Thyroid gland (tissue), 4 donors: ENCODE results near the gene CBLC.

Source experiments
- POLR2A ChIP-seq, 2 donors: fragments of 450-650 bp; IDR thresholded peaks; one replicate each; pipeline ENCODE4 v1.6.1; 2017; ENCODE audit warnings: antibody characterized with exemption in 2 of 2, mild to moderate bottlenecking in 2 of 2, moderate library complexity in 1 of 2
- TF ChIP-seq, protein P1 (sequence below), 6 experiments: fragments of 200-600 bp in 3 of 6; fragments of 450-650 bp in 3 of 6; sonication (generic) in 3 of 6; IDR thresholded peaks; one replicate each; pipeline ENCODE4 v1.5.1; 2016 to 2019; ENCODE audit warnings: antibody characterized with exemption in 6 of 6, mild to moderate bottlenecking in 2 of 6, inconsistent platforms in 1 of 6, moderate library complexity in 1 of 6

DNA sequence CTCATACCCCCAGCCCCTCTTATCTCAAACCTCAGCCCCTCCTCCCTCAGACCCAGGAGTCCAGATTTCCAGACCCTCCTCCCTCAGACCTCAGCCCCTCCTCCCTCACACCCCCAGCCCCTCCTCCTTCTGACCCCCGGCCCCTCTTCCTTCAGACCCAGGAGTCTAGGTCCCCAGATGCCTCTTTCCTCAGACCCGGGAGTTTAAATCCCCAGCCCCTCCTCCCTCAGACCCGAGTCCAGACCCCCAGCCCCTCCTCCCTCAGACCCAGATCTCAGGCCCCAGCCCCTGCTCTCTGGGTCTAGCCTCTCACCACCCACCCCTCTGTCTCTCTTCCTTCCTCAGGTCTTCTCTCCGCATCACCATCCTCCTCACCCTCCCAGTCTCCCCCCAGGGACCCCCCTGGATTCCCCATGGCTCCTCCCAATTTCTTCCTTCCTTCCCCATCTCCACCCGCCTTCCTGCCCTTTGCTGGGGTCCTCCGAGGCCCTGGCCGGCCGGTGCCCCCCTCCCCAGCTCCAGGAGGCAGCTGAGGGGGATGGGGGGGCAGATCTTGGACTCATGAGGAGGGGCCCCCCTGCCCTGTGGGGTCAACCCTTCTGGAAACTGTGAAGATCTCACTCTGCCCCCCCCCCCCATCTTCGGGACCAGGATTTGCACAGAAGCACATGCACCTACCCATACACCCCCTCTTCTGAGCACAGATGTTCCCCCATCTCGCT, 18.4 kb upstream of the CBLC start:
- TF ChIP-seq, protein P1, sequence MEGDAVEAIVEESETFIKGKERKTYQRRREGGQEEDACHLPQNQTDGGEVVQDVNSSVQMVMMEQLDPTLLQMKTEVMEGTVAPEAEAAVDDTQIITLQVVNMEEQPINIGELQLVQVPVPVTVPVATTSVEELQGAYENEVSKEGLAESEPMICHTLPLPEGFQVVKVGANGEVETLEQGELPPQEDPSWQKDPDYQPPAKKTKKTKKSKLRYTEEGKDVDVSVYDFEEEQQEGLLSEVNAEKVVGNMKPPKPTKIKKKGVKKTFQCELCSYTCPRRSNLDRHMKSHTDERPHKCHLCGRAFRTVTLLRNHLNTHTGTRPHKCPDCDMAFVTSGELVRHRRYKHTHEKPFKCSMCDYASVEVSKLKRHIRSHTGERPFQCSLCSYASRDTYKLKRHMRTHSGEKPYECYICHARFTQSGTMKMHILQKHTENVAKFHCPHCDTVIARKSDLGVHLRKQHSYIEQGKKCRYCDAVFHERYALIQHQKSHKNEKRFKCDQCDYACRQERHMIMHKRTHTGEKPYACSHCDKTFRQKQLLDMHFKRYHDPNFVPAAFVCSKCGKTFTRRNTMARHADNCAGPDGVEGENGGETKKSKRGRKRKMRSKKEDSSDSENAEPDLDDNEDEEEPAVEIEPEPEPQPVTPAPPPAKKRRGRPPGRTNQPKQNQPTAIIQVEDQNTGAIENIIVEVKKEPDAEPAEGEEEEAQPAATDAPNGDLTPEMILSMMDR (IDR thresholded peaks at IDR 0.05): no peak
- no peak for TF ChIP-seq POLR2A (IDR thresholded peaks at IDR 0.05)
